Activated CD4-positive, CD25-positive, alpha-beta regulatory T cell treated with anti-CD3 and anti-CD28 coated beads, Interleukin-2, amount 50 U/mL, for 16 hours (primary cell): ENCODE data around the gene ZFP30.

Experiments
- DNase-seq: peaks from one replicate; pipeline ENCODE4 v3.0.0-alpha.2; 2020; ENCODE audit warnings: low read depth, low spot score

The ZFP30 gene

DNA sequence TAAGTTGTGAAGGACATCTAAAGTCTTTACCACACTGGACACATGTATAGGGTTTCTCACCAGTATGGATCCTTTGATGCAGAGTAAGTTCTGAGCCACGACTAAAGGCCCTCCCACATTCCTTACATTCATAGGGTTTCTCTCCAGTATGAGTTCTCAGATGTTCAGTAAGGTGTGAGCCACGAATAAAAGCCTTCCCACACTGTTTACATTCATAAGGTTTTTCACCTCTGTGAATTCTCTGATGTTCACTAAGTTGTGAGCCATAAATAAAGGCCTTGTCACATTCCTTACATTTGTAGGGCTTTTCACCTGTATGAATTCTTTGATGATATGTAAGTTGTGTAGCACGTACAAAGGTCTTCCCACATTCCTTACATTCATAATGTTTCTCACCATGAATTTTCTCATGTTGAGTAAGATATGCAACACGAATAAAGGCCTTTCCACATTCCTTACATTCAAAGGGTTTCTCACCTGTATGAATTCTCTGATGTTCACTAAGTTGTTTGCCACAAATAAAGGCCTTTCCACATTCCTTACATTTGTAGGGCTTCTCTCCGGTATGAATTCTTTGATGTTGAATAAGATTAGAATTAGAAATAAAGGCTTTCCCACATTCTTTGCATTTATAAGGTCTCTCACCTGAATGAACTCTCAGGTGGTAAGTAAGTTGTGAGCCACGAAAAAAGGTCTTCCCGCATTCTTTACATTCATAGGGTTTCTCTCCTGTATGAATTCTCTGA, 90.5 kb downstream of the ZFP30 start:
- DNase-seq: no peak
